HG03354 (cell line): ENCODE results near the gene WNT9B.
A peak's percentile ranks its signal among the peaks of the same experiment; 100 is the strongest.
"Not testable (repeated sequence)": the region's sequence is repeated elsewhere in the genome, so short reads cannot be mapped to it uniquely, and the experiment has no call there.

Experiments used
- ATAC-seq: cut with Tn5 transposase; IDR thresholded peaks from one replicate; pipeline ENCODE4 v1.9.1; 2021; ENCODE audit warnings: mild to moderate bottlenecking; ENCODE audit not compliant: unreplicated experiment, poor library complexity, severe bottlenecking

Gene WNT9B

GRCh38 chr17:46895171-46895570 is 43.8 kb downstream of the WNT9B start:
- no peak for ATAC-seq

DNA sequence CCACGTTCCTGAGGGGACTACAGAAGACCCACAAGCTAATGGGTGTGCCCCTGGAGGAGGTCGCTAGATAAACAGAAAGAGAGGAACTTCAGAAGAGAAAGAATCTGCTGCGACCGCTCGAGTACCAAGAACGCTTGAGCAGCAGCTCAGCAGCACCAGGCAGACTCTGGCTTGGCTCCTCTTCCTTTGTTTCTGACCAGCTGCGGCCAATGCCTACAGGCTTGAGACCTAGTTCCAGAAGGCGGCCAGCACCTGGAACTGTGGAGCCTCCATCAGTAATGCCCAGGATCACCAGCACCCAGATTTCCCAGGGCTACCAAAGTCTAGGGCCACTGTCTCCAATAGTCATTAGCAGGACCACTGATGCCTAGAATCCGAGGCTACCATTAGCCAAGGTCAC is 45.6 kb downstream of the WNT9B start:
- ATAC-seq = no peak

DNA sequence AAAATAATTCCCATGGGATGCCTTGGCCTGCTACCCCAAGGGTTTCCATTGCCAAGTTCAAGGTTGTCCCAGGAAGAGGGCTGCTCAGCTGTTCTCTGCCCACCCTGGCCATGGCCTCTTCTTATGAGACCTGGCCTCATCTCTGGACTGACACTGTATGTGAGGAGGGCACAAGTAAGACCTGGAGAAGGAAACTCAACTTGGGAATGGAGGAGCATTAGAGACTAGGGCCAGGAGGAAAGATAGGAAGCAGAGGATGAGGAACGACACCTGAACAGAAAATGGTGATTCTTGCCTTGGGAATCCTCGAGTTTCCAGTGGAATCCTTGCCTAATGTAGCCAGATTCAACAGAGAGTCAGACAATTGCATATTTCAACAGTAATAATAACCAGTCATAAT is 47.0 kb downstream of the WNT9B start:
- no peak for ATAC-seq

- ATAC-seq = no peak
Observed at GRCh38 chr17:46898860-46899259, 47.5 kb downstream of the WNT9B start.

GRCh38 chr17:46901291-46901690 is 49.9 kb downstream of the WNT9B start:
- no peak for ATAC-seq

DNA sequence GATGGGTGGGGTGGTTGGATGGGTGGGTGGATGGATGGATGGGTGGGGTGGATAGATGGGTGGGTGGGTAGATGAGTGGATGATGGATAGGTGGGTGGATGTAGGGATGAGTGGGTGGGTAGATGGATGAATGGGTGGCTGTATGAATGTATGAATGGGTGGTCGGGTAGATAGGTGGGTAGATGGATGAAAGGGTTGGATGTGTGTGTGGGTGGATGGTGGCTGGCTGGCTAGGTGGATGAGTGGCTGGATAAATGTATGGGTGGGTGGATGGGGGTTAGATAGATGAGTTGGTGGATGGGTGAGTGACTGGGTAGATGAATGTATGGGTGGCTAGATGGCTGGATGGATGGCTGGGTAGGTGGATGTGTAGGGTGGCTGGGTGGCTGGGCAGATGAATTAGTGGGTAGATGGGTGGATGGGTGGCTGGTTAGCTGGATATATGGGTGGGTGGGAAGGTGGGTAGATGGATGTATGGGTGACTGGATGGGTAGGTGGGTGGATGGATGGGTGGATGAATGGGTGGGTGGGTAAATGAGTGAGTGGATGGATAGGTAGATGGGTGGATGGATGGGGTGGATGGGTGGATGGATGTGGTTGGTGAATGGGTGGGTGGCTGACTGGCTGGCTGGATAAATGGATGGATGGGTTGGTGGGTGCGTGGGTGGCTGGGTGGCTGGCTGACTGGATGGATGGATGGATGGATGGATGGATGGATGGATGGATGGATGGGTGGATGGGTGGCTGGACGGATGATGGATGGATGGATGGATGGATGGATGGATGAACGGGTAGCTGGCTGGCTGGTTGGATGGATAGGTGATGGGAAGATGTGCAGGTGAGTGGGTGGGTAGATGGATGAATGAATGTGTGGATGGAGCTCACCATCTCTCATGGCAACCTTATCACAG is 52.6 kb downstream of the WNT9B start:
- ATAC-seq = no peak

- ATAC-seq = no peak
Observed at GRCh38 chr17:46908068-46908737, 56.8 kb downstream of the WNT9B start.

DNA sequence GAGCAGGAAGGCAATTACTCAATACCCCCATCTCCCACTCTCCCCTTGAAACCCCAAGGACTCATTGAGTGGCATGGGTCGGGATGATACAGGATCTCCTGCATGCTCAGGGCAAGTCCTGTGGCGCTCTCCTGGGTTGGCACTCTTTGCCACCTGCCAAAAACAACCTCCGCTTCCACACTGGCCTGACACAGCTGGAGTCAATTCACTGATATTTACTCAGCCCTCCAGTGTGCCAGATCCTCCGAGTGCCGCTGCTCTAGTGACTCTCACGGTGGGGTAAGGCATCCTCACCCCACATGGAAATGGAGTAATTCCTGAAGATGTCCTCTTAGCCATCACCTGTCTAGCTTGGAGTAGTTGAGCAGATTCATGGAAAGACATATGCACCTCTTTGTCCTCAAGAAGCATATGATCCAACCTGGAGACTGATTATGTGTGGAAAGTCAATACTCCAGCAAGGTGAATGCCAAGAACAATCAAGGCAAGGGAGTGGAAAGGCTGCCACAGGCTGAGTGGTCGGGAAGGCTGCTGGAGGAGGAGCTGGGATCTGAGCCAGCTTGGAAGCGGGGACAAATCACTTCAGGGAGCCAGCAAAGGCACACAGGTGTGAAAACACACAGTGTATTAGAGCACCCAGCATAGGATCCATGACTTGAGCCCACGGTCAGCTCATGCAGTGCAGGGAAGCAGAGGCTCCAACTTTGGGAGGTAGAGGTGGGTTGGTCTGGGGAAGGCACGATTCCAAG is 59.0 kb downstream of the WNT9B start:
- ATAC-seq = no peak

DNA sequence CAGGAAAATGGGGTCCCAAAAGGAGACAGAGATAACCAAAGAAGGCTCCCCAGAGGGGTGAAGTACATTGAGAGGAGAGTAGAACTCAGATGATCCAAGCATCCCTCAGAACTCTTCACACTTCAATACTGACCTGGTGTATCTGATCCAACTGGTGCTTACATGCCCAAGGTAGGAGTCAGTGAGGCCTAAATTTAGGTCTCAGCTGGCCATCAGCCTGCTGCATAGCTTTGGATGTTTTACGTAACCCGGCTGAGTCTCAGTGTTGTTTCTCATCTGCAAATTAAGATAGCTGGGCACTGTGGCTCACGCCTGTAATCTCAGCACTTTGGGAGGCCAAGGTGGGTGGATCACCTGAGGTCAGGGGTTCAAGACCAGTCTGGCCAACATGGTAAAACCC is 59.9 kb downstream of the WNT9B start:
- no peak for ATAC-seq

DNA sequence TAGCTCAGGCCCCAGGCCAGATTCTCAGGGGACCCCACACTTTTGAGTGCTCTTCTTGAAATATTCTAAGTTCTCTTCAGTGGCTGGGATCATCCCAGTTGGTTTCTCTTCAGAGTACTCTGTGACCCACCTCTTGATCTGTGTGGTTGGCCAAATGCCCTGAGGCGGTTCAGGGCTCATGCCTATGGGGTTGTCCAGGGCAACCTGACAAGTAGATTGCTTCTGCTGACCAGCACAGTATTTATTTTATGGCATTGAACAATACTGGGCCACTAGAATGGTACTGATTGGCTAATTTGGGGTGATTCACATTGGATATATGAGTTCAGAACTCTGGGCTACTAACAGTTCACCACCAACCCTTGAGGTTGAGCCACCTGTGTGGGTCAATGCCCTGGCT is 64.2 kb downstream of the WNT9B start:
- no peak for ATAC-seq

DNA sequence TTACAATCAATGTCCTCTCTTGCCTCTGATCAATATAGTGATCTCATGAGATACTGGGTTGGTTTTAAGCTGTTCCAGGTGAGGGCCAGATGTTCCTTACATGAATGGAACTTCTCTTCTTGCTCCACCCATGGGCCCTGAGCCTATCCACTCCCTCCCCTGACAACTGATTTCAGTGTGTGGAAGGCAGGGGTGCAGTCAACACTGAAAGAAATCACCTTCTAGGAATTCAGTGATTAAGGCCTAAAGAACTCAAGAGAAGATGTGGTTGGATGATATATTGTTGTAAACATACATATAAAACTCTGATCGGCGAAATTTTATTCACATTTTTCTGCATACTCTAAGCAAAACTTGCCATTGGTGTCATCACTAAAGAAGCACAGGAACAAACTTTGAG is 64.8 kb downstream of the WNT9B start:
- no peak for ATAC-seq

GRCh38 chr17:46916623-46917022 is 65.2 kb downstream of the WNT9B start:
- ATAC-seq = no peak

GRCh38 chr17:46917041-46917440 is 65.7 kb downstream of the WNT9B start:
- no peak for ATAC-seq

- no peak for ATAC-seq
Observed at GRCh38 chr17:46917516-46917915, 66.1 kb downstream of the WNT9B start.

- not testable (repeated sequence) for ATAC-seq
Observed at GRCh38 chr17:46921962-46922361, 70.6 kb downstream of the WNT9B start.

DNA sequence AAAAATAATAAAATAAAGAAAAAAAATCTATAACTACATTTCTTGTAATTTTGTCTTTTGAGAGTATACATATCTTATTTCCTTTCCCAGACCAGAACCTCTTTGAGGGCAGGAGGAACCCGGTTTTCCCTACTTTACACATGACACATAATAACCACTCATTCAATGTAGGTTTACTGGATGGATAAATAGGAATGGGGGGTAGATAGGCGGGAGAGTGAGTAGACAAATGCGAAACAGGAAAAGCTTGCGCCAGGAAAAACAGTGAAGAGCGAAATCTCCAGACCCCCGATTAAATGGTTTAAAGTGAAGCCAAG is 71.1 kb downstream of the WNT9B start:
- ATAC-seq = no peak

DNA sequence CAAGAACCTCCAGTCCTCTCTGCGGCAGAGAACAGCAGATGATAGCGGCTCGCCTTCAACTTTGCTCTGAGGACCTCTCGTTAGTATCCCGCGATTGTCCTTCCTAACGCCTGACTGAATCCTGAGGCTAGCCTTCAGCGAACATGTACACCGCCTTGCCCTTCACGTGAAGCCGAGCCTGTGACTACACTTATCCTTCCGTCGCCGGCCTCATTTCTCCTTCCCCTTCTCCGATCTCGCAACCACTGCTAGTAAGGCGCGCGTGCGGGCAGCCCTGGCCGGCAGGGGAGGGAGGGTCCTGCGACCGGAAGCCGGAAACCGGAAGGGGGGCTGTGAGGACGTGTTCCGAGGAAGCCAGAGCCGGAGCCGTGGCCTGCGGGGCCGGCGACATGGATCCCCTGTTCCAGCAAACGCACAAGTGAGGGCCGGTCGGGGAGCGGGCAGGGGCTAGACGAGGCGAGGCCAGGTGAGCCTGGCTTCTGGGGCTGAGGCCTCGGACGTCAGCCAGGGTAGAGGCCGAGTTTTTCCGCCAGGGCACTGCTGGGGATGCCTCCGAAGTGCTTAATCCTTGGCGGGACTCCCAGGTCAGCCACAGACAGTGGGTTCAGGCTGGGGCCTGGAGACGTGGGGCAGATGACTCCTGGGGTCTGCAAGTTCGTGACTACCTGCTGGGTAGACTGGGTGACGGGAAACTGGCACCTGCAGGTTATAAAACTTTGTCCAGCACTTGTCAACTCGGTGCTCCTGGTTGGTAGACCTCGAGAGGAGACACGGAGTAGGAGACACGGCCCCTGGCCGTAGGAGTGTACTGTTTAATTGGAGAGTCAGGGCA is 71.6 kb downstream of the WNT9B start, which contains the start of gene GOSR2:
Gene GOSR2 (plus strand): TSS at position 357 of the 832 bp plus-strand sequence. CDS start 33 bp downstream, at position 390.
- ATAC-seq = peak; percentile 93

GRCh38 chr17:46925185-46925868 is 73.9 kb downstream of the WNT9B start:
- ATAC-seq = no peak
